Activated naive CD8-positive, alpha-beta T cell (primary cell): ENCODE results near the gene FOXR1.

Experiments used
- H3K27ac Mint-ChIP-seq: one replicate; pipeline ENCODE4 v1.8.0; 2021; ENCODE audit warnings: mixed read lengths
- H3K27me3 Mint-ChIP-seq: one replicate; pipeline ENCODE4 v1.8.0; 2021; ENCODE audit warnings: mixed read lengths
- H3K36me3 Mint-ChIP-seq: one replicate; pipeline ENCODE4 v1.8.0; 2021; ENCODE audit warnings: mixed read lengths
- H3K4me1 Mint-ChIP-seq: one replicate; pipeline ENCODE4 v1.8.0; 2021; ENCODE audit warnings: low read depth, mixed read lengths
- H3K4me3 Mint-ChIP-seq: one replicate; pipeline ENCODE4 v1.8.0; 2021; ENCODE audit warnings: mild to moderate bottlenecking, mixed read lengths
- H3K9me3 Mint-ChIP-seq: one replicate; pipeline ENCODE4 v1.8.0; 2021; ENCODE audit warnings: low read depth, mixed read lengths

FOXR1 gene

GRCh38 chr11:118971646-118972045 lies at the start of gene FOXR1:
Gene FOXR1 (plus strand): TSS chr11:118971761. CDS start chr11:118971932, 171 bp downstream.
- peaks cover 16% of the 10 kb centered on the region for H3K27me3 Mint-ChIP-seq
- no peaks in the 10 kb centered on the region for H3K36me3 Mint-ChIP-seq
- no peaks in the 10 kb centered on the region for H3K4me1 Mint-ChIP-seq
- no peak within 1 kb of the TSS for H3K27ac Mint-ChIP-seq
- no peak within 1 kb of the TSS for H3K4me3 Mint-ChIP-seq
- H3K9me3 Mint-ChIP-seq = no peaks in the 10 kb centered on the region

- no peaks in the 10 kb centered on the region for H3K27me3 Mint-ChIP-seq
- peak overlapping the region; percentile 86 for H3K4me3 Mint-ChIP-seq
- H3K36me3 Mint-ChIP-seq = no peaks in the 10 kb centered on the region
- H3K4me1 Mint-ChIP-seq = peaks cover 66% of the 10 kb centered on the region
- peak overlapping the region; percentile 91 for H3K27ac Mint-ChIP-seq
- H3K9me3 Mint-ChIP-seq = no peaks in the 10 kb centered on the region
Observed at GRCh38 chr11:118921929-118922744, 49.4 kb upstream of the FOXR1 start.

- Mint-ChIP-seq H3K27ac (peak overlapping the region; percentile 92), H3K27me3 (no peaks in the 10 kb centered on the region), H3K9me3 (no peaks in the 10 kb centered on the region), H3K4me1 (peaks cover 66% of the 10 kb centered on the region), H3K36me3 (no peaks in the 10 kb centered on the region), H3K4me3 (peak overlapping the region; percentile 86)
Observed at GRCh38 chr11:118922745-118923627, 48.6 kb upstream of the FOXR1 start.

GRCh38 chr11:118923721-118924587 lies 47.6 kb upstream of the FOXR1 start:
- no peaks in the 10 kb centered on the region for H3K9me3 Mint-ChIP-seq
- H3K27me3 Mint-ChIP-seq = no peaks in the 10 kb centered on the region
- peak overlapping the region; percentile 86 for H3K4me3 Mint-ChIP-seq
- no peaks in the 10 kb centered on the region for H3K36me3 Mint-ChIP-seq
- peaks cover 64% of the 10 kb centered on the region for H3K4me1 Mint-ChIP-seq
- peak overlapping the region; percentile 92 for H3K27ac Mint-ChIP-seq

GRCh38 chr11:118924591-118925585 lies 46.7 kb upstream of the FOXR1 start:
- H3K36me3 Mint-ChIP-seq = no peaks in the 10 kb centered on the region
- peak overlapping the region; percentile 92 for H3K27ac Mint-ChIP-seq
- H3K9me3 Mint-ChIP-seq = no peaks in the 10 kb centered on the region
- peaks cover 56% of the 10 kb centered on the region for H3K4me1 Mint-ChIP-seq
- H3K4me3 Mint-ChIP-seq = peak overlapping the region; percentile 86
- H3K27me3 Mint-ChIP-seq = no peaks in the 10 kb centered on the region

GRCh38 chr11:118927554-118928100 lies 43.9 kb upstream of the FOXR1 start:
- no peaks in the 10 kb centered on the region for H3K9me3 Mint-ChIP-seq
- H3K4me3 Mint-ChIP-seq = peak overlapping the region; percentile 93
- H3K27me3 Mint-ChIP-seq = no peaks in the 10 kb centered on the region
- H3K4me1 Mint-ChIP-seq = peaks cover 57% of the 10 kb centered on the region
- H3K36me3 Mint-ChIP-seq = no peaks in the 10 kb centered on the region
- peak overlapping the region; percentile 98 for H3K27ac Mint-ChIP-seq

- Mint-ChIP-seq H3K36me3 (no peaks in the 10 kb centered on the region), H3K27me3 (no peaks in the 10 kb centered on the region), H3K4me1 (peaks cover 59% of the 10 kb centered on the region), H3K4me3 (peak overlapping the region; percentile 93), H3K9me3 (no peaks in the 10 kb centered on the region), H3K27ac (peak overlapping the region; percentile 98)
Observed at GRCh38 chr11:118928101-118928869, 43.3 kb upstream of the FOXR1 start.

GRCh38 chr11:118928870-118929500 lies 42.6 kb upstream of the FOXR1 start:
- Mint-ChIP-seq H3K9me3 (no peaks in the 10 kb centered on the region), H3K27ac (peak overlapping the region; percentile 98), H3K4me3 (peak overlapping the region; percentile 93), H3K27me3 (no peaks in the 10 kb centered on the region), H3K36me3 (no peaks in the 10 kb centered on the region), H3K4me1 (peaks cover 57% of the 10 kb centered on the region)

GRCh38 chr11:118929501-118930093 lies 42.0 kb upstream of the FOXR1 start:
- Mint-ChIP-seq H3K36me3 (no peaks in the 10 kb centered on the region), H3K9me3 (no peaks in the 10 kb centered on the region), H3K4me1 (peaks cover 52% of the 10 kb centered on the region), H3K27me3 (no peaks in the 10 kb centered on the region), H3K27ac (peak overlapping the region; percentile 96), H3K4me3 (peak overlapping the region; percentile 89)

- H3K27ac Mint-ChIP-seq = peak overlapping the region; percentile 96
- no peaks in the 10 kb centered on the region for H3K36me3 Mint-ChIP-seq
- H3K9me3 Mint-ChIP-seq = no peaks in the 10 kb centered on the region
- peaks cover 52% of the 10 kb centered on the region for H3K4me1 Mint-ChIP-seq
- no peaks in the 10 kb centered on the region for H3K27me3 Mint-ChIP-seq
- peak overlapping the region; percentile 89 for H3K4me3 Mint-ChIP-seq
Observed at GRCh38 chr11:118930094-118930712, 41.4 kb upstream of the FOXR1 start.

- Mint-ChIP-seq H3K36me3 (no peaks in the 10 kb centered on the region), H3K4me1 (peaks cover 48% of the 10 kb centered on the region), H3K9me3 (no peaks in the 10 kb centered on the region), H3K27me3 (no peaks in the 10 kb centered on the region), H3K27ac (peak overlapping the region; percentile 96), H3K4me3 (no peak overlapping the region)
Observed at GRCh38 chr11:118931571-118931970, 40.0 kb upstream of the FOXR1 start.

GRCh38 chr11:118933486-118933885 lies 38.1 kb upstream of the FOXR1 start:
- Mint-ChIP-seq H3K4me3 (no peak overlapping the region), H3K9me3 (no peaks in the 10 kb centered on the region), H3K4me1 (peaks cover 37% of the 10 kb centered on the region), H3K27ac (peak overlapping the region; percentile 75), H3K36me3 (no peaks in the 10 kb centered on the region), H3K27me3 (no peaks in the 10 kb centered on the region)
